Measurements from ENCODE around the gene CDHR2.

CDHR2 gene

GRCh38 chr5:176564002-176564401 is 14.9 kb downstream of the CDHR2 start:
- Histone ChIP-seq H3K4me3 (ENCODE audit: insufficient read depth, low read depth, low read length) (no peak overlapping the region), H3K9me3 (ENCODE audit: control insufficient read depth, low read length) (no peaks in the 10 kb centered on the region), H3K4me1 (ENCODE audit: control insufficient read depth, insufficient read depth, low read length) (no peaks in the 10 kb centered on the region), H3K36me3 (ENCODE audit: control insufficient read depth, insufficient read depth, low read length) (no peaks in the 10 kb centered on the region), H3K27ac (ENCODE audit: insufficient read depth, low read depth, low read length, poor library complexity, severe bottlenecking) (no peak overlapping the region), H3K27me3 (ENCODE audit: control insufficient read depth, insufficient read depth, low read length, poor library complexity, severe bottlenecking) (no peaks in the 10 kb centered on the region)
- 87 to 88% methylated on average over 10 of the region's 10 CpGs for WGBS, 2 experiments

- WGBS, 2 experiments, result 77 to 78% methylated on average over 5 to 6 of the region's 6 CpGs
- Histone ChIP-seq H3K36me3 (ENCODE audit: control insufficient read depth, insufficient read depth, low read length) (no peaks in the 10 kb centered on the region), H3K9me3 (ENCODE audit: control insufficient read depth, low read length) (no peaks in the 10 kb centered on the region), H3K27me3 (ENCODE audit: control insufficient read depth, insufficient read depth, low read length, poor library complexity, severe bottlenecking) (no peaks in the 10 kb centered on the region), H3K4me1 (ENCODE audit: control insufficient read depth, insufficient read depth, low read length) (no peaks in the 10 kb centered on the region), H3K4me3 (ENCODE audit: insufficient read depth, low read depth, low read length) (no peak overlapping the region), H3K27ac (ENCODE audit: insufficient read depth, low read depth, low read length, poor library complexity, severe bottlenecking) (no peak overlapping the region)
These were observed 16.7 kb downstream of the CDHR2 start for GRCh38 chr5:176565760-176566288.

DNA sequence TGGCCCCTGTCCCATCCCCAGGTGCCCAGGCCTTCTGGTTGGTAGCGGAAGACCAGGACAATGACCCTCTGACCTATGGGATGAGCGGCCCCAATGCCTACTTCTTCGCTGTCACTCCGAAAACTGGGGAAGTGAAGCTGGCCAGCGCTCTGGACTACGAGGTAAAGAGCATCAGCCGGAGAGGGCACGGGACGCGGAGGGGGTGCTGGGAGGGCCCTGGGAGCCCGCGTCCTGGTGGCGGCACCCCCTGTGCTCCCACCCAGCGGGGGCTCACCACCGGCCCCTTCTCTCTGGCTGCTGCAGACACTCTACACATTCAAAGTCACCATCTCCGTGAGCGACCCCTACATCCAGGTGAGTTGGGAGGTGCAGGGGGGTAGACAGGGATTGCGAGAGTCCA is 19.5 kb downstream of the CDHR2 start:
- no peaks in the 10 kb centered on the region for H3K9me3 ChIP-seq (ENCODE audit: control insufficient read depth, low read length)
- WGBS, 2 experiments, result 87 to 90% methylated on average over 18 of the region's 18 CpGs

GRCh38 chr5:176570044-176570443 is 20.9 kb downstream of the CDHR2 start:
- Histone ChIP-seq H3K27ac (ENCODE audit: insufficient read depth, low read depth, low read length, poor library complexity, severe bottlenecking) (no peak overlapping the region), H3K4me3 (ENCODE audit: insufficient read depth, low read depth, low read length) (no peak overlapping the region), H3K9me3 (ENCODE audit: control insufficient read depth, low read length) (no peaks in the 10 kb centered on the region), H3K27me3 (ENCODE audit: control insufficient read depth, insufficient read depth, low read length, poor library complexity, severe bottlenecking) (no peaks in the 10 kb centered on the region), H3K4me1 (ENCODE audit: control insufficient read depth, insufficient read depth, low read length) (no peaks in the 10 kb centered on the region), H3K36me3 (ENCODE audit: control insufficient read depth, insufficient read depth, low read length) (no peaks in the 10 kb centered on the region)
- WGBS, 2 experiments, result 86 to 89% methylated on average over 6 of the region's 6 CpGs

More for the DNA sequence above, 19.5 kb downstream of the CDHR2 start:
- H3K4me1 ChIP-seq (ENCODE audit: control insufficient read depth, insufficient read depth, low read length), result no peaks in the 10 kb centered on the region
- H3K36me3 ChIP-seq (ENCODE audit: control insufficient read depth, insufficient read depth, low read length), result no peaks in the 10 kb centered on the region
- H3K4me3 ChIP-seq (ENCODE audit: insufficient read depth, low read depth, low read length), result no peak overlapping the region
- H3K27me3 ChIP-seq (ENCODE audit: control insufficient read depth, insufficient read depth, low read length, poor library complexity, severe bottlenecking), result no peaks in the 10 kb centered on the region
- H3K27ac ChIP-seq (ENCODE audit: insufficient read depth, low read depth, low read length, poor library complexity, severe bottlenecking), result no peak overlapping the region

GRCh38 chr5:176573564-176574296 is 24.6 kb downstream of the CDHR2 start:
- no peaks in the 10 kb centered on the region for H3K36me3 ChIP-seq (ENCODE audit: control insufficient read depth, insufficient read depth, low read length)
- 49% methylated on average over 18 of the region's 18 CpGs for WGBS, 2 experiments
- no peaks in the 10 kb centered on the region for H3K9me3 ChIP-seq (ENCODE audit: control insufficient read depth, low read length)
- no peaks in the 10 kb centered on the region for H3K27me3 ChIP-seq (ENCODE audit: control insufficient read depth, insufficient read depth, low read length, poor library complexity, severe bottlenecking)
- H3K4me3 ChIP-seq (ENCODE audit: insufficient read depth, low read depth, low read length), result no peak overlapping the region
- no peaks in the 10 kb centered on the region for H3K4me1 ChIP-seq (ENCODE audit: control insufficient read depth, insufficient read depth, low read length)
- H3K27ac ChIP-seq (ENCODE audit: insufficient read depth, low read depth, low read length, poor library complexity, severe bottlenecking), result no peak overlapping the region

GRCh38 chr5:176574297-176574591 is 25.1 kb downstream of the CDHR2 start:
- Histone ChIP-seq H3K4me3 (ENCODE audit: insufficient read depth, low read depth, low read length) (no peak overlapping the region), H3K27me3 (ENCODE audit: control insufficient read depth, insufficient read depth, low read length, poor library complexity, severe bottlenecking) (no peaks in the 10 kb centered on the region), H3K36me3 (ENCODE audit: control insufficient read depth, insufficient read depth, low read length) (no peaks in the 10 kb centered on the region), H3K4me1 (ENCODE audit: control insufficient read depth, insufficient read depth, low read length) (no peaks in the 10 kb centered on the region), H3K9me3 (ENCODE audit: control insufficient read depth, low read length) (no peaks in the 10 kb centered on the region), H3K27ac (ENCODE audit: insufficient read depth, low read depth, low read length, poor library complexity, severe bottlenecking) (no peak overlapping the region)
- 60 to 62% methylated on average over 10 of the region's 10 CpGs for WGBS, 2 experiments

DNA sequence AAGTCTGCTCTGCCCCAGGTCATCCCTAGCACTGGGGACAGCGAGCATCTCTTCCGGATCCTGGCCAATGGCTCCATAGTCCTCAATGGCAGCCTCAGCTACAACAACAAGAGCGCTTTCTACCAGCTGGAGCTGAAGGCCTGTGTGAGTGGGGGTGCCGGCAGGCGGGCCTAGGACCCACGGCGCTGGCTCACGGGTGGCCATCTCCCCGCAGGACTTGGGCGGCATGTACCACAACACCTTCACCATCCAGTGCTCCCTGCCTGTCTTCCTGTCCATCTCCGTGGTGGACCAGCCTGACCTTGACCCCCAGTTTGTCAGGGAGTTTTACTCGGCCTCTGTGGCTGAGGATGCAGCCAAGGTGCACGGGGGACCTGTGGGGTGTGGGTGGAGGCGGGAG is 25.9 kb downstream of the CDHR2 start:
- Histone ChIP-seq H3K27me3 (ENCODE audit: control insufficient read depth, insufficient read depth, low read length, poor library complexity, severe bottlenecking) (no peaks in the 10 kb centered on the region), H3K4me3 (ENCODE audit: insufficient read depth, low read depth, low read length) (no peak overlapping the region), H3K4me1 (ENCODE audit: control insufficient read depth, insufficient read depth, low read length) (no peaks in the 10 kb centered on the region), H3K9me3 (ENCODE audit: control insufficient read depth, low read length) (no peaks in the 10 kb centered on the region), H3K36me3 (ENCODE audit: control insufficient read depth, insufficient read depth, low read length) (no peaks in the 10 kb centered on the region), H3K27ac (ENCODE audit: insufficient read depth, low read depth, low read length, poor library complexity, severe bottlenecking) (no peak overlapping the region)
- WGBS, 2 experiments, result 91 to 93% methylated on average over 14 of the region's 14 CpGs

DNA sequence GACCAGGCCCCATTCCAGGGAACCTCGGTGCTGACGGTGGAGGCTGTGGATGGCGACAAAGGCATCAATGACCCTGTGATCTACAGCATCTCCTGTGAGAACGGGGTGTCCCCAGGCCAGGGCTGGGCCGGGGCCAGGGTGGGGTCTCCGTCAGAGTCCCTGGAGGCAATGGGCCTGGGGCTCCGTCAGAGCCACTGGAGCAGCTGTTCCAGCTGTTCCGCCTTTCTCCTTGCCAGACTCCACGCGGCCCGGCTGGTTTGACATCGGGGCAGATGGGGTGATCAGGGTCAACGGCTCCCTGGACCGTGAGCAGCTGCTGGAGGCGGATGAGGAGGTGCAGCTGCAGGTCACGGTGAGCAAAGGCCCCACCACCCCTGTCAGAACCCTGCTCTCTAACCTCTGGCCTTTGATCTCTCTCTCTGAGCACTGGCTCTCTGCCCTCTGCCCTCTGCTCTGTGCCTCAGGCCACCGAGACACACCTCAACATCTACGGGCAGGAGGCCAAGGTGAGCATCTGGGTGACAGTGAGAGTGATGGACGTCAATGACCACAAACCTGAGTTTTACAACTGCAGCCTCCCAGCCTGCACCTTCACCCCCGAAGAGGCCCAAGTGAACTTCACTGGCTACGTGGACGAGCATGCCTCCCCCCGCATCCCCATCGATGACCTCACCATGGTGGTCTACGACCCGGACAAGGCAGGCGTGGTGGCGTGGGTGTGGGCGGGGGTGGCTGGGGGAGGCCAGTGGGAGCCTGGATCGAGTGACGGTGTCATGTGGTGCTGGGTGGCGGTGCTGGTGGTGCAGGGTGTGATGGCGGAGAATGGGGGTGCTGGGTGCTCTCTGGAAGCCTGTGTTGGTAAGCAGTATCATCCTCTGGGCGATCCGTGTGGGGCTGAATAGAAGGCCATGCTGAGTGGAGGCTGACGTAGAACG is 26.6 kb downstream of the CDHR2 start:
- no peaks in the 10 kb centered on the region for H3K27me3 ChIP-seq (ENCODE audit: control insufficient read depth, insufficient read depth, low read length, poor library complexity, severe bottlenecking)
- H3K4me1 ChIP-seq (ENCODE audit: control insufficient read depth, insufficient read depth, low read length), result no peaks in the 10 kb centered on the region
- no peak overlapping the region for H3K4me3 ChIP-seq (ENCODE audit: insufficient read depth, low read depth, low read length)
- WGBS, 2 experiments, result 93 to 96% methylated on average over 37 of the region's 37 CpGs
- no peaks in the 10 kb centered on the region for H3K9me3 ChIP-seq (ENCODE audit: control insufficient read depth, low read length)
- H3K27ac ChIP-seq (ENCODE audit: insufficient read depth, low read depth, low read length, poor library complexity, severe bottlenecking), result no peak overlapping the region
- no peaks in the 10 kb centered on the region for H3K36me3 ChIP-seq (ENCODE audit: control insufficient read depth, insufficient read depth, low read length)

DNA sequence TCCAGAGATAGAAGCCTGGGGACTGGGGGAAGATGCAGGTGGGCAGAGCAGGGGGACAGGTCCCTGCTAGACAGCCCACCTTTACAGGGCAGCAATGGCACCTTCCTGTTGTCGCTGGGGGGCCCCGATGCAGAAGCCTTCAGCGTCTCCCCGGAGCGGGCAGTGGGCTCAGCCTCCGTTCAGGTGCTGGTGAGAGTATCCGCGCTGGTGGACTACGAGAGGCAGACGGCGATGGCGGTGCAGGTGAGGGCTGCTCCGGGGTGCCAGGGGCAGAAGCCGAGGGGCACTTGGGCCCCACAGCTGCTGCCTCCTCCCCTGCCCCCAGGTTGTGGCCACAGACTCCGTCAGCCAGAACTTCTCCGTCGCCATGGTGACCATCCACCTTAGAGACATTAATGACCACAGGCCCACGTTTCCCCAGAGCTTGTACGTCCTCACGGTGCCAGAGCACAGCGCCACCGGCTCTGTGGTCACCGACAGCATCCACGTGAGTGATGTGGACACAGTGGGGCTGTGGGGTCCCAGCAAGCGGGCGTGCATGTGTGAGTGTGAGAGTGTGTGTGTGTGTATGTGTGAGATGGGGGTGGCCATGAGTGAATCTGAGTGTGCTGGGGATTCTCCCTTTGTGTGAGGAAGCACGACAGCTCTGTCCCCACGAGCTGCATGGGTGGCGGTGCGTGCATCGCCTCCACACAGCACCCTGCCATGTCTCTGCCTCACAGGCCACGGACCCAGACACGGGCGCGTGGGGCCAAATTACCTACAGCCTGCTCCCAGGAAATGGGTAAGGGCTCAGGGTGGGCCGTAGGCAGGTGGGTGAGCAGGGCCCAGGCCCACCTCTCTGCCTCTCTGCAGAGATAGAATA is 28.4 kb downstream of the CDHR2 start:
- H3K4me3 ChIP-seq (ENCODE audit: insufficient read depth, low read depth, low read length), result no peak overlapping the region
- H3K9me3 ChIP-seq (ENCODE audit: control insufficient read depth, low read length), result no peaks in the 10 kb centered on the region
- WGBS, 2 experiments, result 90 to 91% methylated on average over 36 of the region's 36 CpGs

More for the DNA sequence above, 28.4 kb downstream of the CDHR2 start:
- H3K27ac ChIP-seq (ENCODE audit: insufficient read depth, low read depth, low read length, poor library complexity, severe bottlenecking), result no peak overlapping the region
- no peaks in the 10 kb centered on the region for H3K36me3 ChIP-seq (ENCODE audit: control insufficient read depth, insufficient read depth, low read length)
- no peaks in the 10 kb centered on the region for H3K27me3 ChIP-seq (ENCODE audit: control insufficient read depth, insufficient read depth, low read length, poor library complexity, severe bottlenecking)
- no peaks in the 10 kb centered on the region for H3K4me1 ChIP-seq (ENCODE audit: control insufficient read depth, insufficient read depth, low read length)
